Measurements from ENCODE around the gene CCDC102B.
"Not testable (repeated sequence)": the region's sequence is repeated elsewhere in the genome, so short reads cannot be mapped to it uniquely, and the experiment has no call there.

Gene CCDC102B

GRCh38 chr18:68909579-68909978, 111.7 kb downstream of the CCDC102B start:
- DNase-seq (ENCODE audit: low spot score): no peak

GRCh38 chr18:68915061-68915460, 117.2 kb downstream of the CCDC102B start:
- DNase-seq (ENCODE audit: low spot score): no peak

GRCh38 chr18:68916734-68917133, 118.9 kb downstream of the CCDC102B start:
- no peak for DNase-seq (ENCODE audit: low spot score)

GRCh38 chr18:68918216-68918615, 120.3 kb downstream of the CCDC102B start:
- DNase-seq (ENCODE audit: low spot score): no peak

GRCh38 chr18:68919900-68920299, 122.0 kb downstream of the CCDC102B start:
- DNase-seq (ENCODE audit: low spot score): no peak

GRCh38 chr18:68922392-68922791, 124.5 kb downstream of the CCDC102B start:
- DNase-seq (ENCODE audit: low spot score): no peak

- no peak for DNase-seq (ENCODE audit: low spot score)
These were observed 127.4 kb downstream of the CCDC102B start for GRCh38 chr18:68925268-68925667.

GRCh38 chr18:68928762-68929675, 131.1 kb downstream of the CCDC102B start:
- DNase-seq (ENCODE audit: low spot score): no peak

- no peak for DNase-seq (ENCODE audit: low spot score)
These were observed 137.8 kb downstream of the CCDC102B start for GRCh38 chr18:68935686-68936085.

- DNase-seq (ENCODE audit: low spot score): no peak
These were observed 139.2 kb downstream of the CCDC102B start for GRCh38 chr18:68937029-68937599.

- DNase-seq (ENCODE audit: low spot score): no peak
These were observed 142.2 kb downstream of the CCDC102B start for GRCh38 chr18:68940039-68940438.

GRCh38 chr18:68940754-68941153, 142.9 kb downstream of the CCDC102B start:
- no peak for DNase-seq (ENCODE audit: low spot score)

- DNase-seq (ENCODE audit: low spot score): no peak
These were observed 144.3 kb downstream of the CCDC102B start for GRCh38 chr18:68942230-68942629.

- not testable (repeated sequence) for DNase-seq (ENCODE audit: low spot score)
These were observed 146.0 kb downstream of the CCDC102B start for GRCh38 chr18:68943861-68944260.

GRCh38 chr18:68944330-68944729, 146.4 kb downstream of the CCDC102B start:
- DNase-seq (ENCODE audit: low spot score): no peak

- DNase-seq (ENCODE audit: low spot score): no peak
These were observed 146.9 kb downstream of the CCDC102B start for GRCh38 chr18:68944826-68945225.

- DNase-seq (ENCODE audit: low spot score): no peak
These were observed 150.7 kb downstream of the CCDC102B start for GRCh38 chr18:68948622-68949021.

- DNase-seq (ENCODE audit: low spot score): no peak
These were observed 156.9 kb downstream of the CCDC102B start for GRCh38 chr18:68954738-68955137.

- no peak for DNase-seq (ENCODE audit: low spot score)
These were observed 158.8 kb downstream of the CCDC102B start for GRCh38 chr18:68956650-68957049.

GRCh38 chr18:68960355-68960754, 162.5 kb downstream of the CCDC102B start:
- no peak for DNase-seq (ENCODE audit: low spot score)

GRCh38 chr18:68962623-68963022, 164.7 kb downstream of the CCDC102B start:
- DNase-seq (ENCODE audit: low spot score): no peak

GRCh38 chr18:68965817-68966216, 167.9 kb downstream of the CCDC102B start:
- DNase-seq (ENCODE audit: low spot score): no peak

GRCh38 chr18:68969027-68969426, 171.1 kb downstream of the CCDC102B start:
- no peak for DNase-seq (ENCODE audit: low spot score)
